K562 (cell line): ENCODE results near the gene PHF11. TPM values are rescaled to one million over a fixed set of nuclear protein-coding genes. Genes with fewer than 3 reads are reported as not detected.
A peak's percentile ranks its signal among the peaks of the same experiment; 100 is the strongest.

Experiments used
- ATAC-seq: fragments of 200-7000 bp; cut with Tn5 transposase; 3 replicates; pipeline ENCODE4 v1.9.1; 2020; ENCODE audit warnings: moderate library complexity
- BruUV-seq: library from RNA; stranded (reverse); fragments of 400-500 nt; replicated peaks from 2 replicates; lab custom pipeline; 2021; lab: Mats Ljungman, UMichigan
- CTCF ChIA-PET: fragments of 300-600 bp; formaldehyde crosslinking; extraction: SDS; loops from one replicate; lab custom pipeline; 2021; ENCODE audit warnings: low intra/inter-chr PET ratio; lab: Yijun Ruan, JAX
- POLR2A ChIA-PET: fragments of 300-600, 350-650 bp; sonication (Branson Sonifier 250); formaldehyde crosslinking; extraction: SDS; loops from one replicate; lab custom pipeline; 2021; ENCODE audit warnings: antibody characterized with exemption, inconsistent platforms; lab: Yijun Ruan, JAX
- DNase-seq, 4 experiments: peaks; one replicate each; pipeline versions ENCODE4 v3.0.0 to v3.0.0-alpha.2; 2011 to 2018; ENCODE audit warnings: low spot score in 3 of 4, mixed read lengths in 3 of 4; ENCODE audit errors: extremely low read depth in 1 of 4
- FAIRE-seq: peaks from 2 replicates; lab custom pipeline; 2011; peaks lifted over from hg19 to GRCh38; lab: Jason Lieb, UNC
- H2AFZ ChIP-seq: 2 replicates; pipeline ENCODE4 v1.6.0; 2011; ENCODE audit warnings: low read depth, low read length, control low read depth, inconsistent platforms
- H3K27ac ChIP-seq: fragments of 200-600 bp; 3 replicates; pipeline ENCODE4 v1.8.0; 2011; ENCODE audit warnings: low read depth, mild to moderate bottlenecking, control low read depth, inconsistent platforms, low read length, moderate library complexity, mixed read lengths; ENCODE audit errors: extremely low read depth
- H3K27me3 ChIP-seq, 2 experiments: fragments of 300-600 bp in 1 of 2; 2 replicates in 1 of 2; 3 replicates in 1 of 2; pipeline versions ENCODE4 v1.6.0 to v1.8.0; 2011; ENCODE audit warnings: inconsistent platforms in 2 of 2, low read length in 2 of 2, mild to moderate bottlenecking in 1 of 2, mixed read lengths in 1 of 2, moderate library complexity in 1 of 2; ENCODE audit not compliant: control insufficient read depth in 2 of 2, insufficient read depth in 2 of 2
- H3K36me3 ChIP-seq: fragments of 300-600 bp; 3 replicates; pipeline ENCODE4 v1.8.0; 2011; ENCODE audit warnings: mild to moderate bottlenecking, low read length, inconsistent platforms; ENCODE audit not compliant: control insufficient read depth, insufficient read depth
- H3K4me1 ChIP-seq, 2 experiments: fragments of 200-600 bp in 1 of 2; replicated peaks in 1 of 2; 2 replicates in 1 of 2; 3 replicates in 1 of 2; pipeline versions ENCODE4 v1.5.1 to v1.8.0; 2011; ENCODE audit warnings: inconsistent platforms in 2 of 2, low read length in 2 of 2, mild to moderate bottlenecking in 1 of 2, mixed read lengths in 1 of 2, moderate library complexity in 1 of 2; ENCODE audit not compliant: control insufficient read depth in 2 of 2, insufficient read depth in 2 of 2
- H3K4me2 ChIP-seq: 2 replicates; pipeline ENCODE4 v1.6.1; 2011; ENCODE audit warnings: low read length, control low read depth, inconsistent platforms, mixed read lengths; ENCODE audit not compliant: insufficient read depth
- H3K4me3 ChIP-seq: fragments of 200-600 bp; sonication (generic), shearing (Covaris generic); 2 replicates; pipeline ENCODE4 v1.5.1; 2016; ENCODE audit warnings: control low read depth, inconsistent platforms
- H3K79me2 ChIP-seq: fragments of 200-600 bp; 3 replicates; pipeline ENCODE4 v1.8.0; 2011; ENCODE audit warnings: low read length, inconsistent platforms; ENCODE audit not compliant: control insufficient read depth, insufficient read depth
- H3K9ac ChIP-seq, 2 experiments: 2 replicates each; pipeline versions ENCODE4 v1.6.0 to v1.6.1; 2011; ENCODE audit warnings: low read depth in 2 of 2, low read length in 2 of 2, control low read depth in 1 of 2, inconsistent platforms in 1 of 2, mild to moderate bottlenecking in 1 of 2, mixed read lengths in 1 of 2; ENCODE audit not compliant: insufficient read depth in 1 of 2
- H3K9me1 ChIP-seq: one replicate; pipeline ENCODE4 v1.6.0; 2011; ENCODE audit warnings: inconsistent platforms, mild to moderate bottlenecking, low read length, moderate library complexity; ENCODE audit not compliant: control insufficient read depth, insufficient read depth
- H3K9me3 ChIP-seq: replicated peaks from 2 replicates; pipeline ENCODE4 v1.5.1; 2011; ENCODE audit warnings: low read depth, low read length, inconsistent platforms; ENCODE audit not compliant: control insufficient read depth, insufficient read depth
- H4K20me1 ChIP-seq: replicated peaks from 2 replicates; pipeline ENCODE4 v1.6.1; 2011; ENCODE audit warnings: low read length, inconsistent platforms, mixed read lengths; ENCODE audit not compliant: control insufficient read depth, insufficient read depth
- ASH1L ChIP-seq: fragments of 450-650 bp; IDR thresholded peaks from 2 replicates; pipeline ENCODE4 v1.6.1; 2018; ENCODE audit warnings: borderline replicate concordance, mild to moderate bottlenecking, low read depth; ENCODE audit not compliant: partially characterized antibody
- NR2C1 ChIP-seq, 2 experiments: fragments of 450-650 bp; IDR thresholded peaks; 2 replicates each; pipeline ENCODE4 v1.6.1; 2017; ENCODE audit warnings: mild to moderate bottlenecking in 2 of 2, antibody characterized with exemption in 1 of 2, inconsistent platforms in 1 of 2, missing compliant biosample characterization in 1 of 2, missing genetic modification characterization in 1 of 2
- NR2C2 ChIP-seq, 2 experiments: fragments of 200-800 bp in 1 of 2; sonication (Bioruptor generic) in 1 of 2; sonication (generic) in 1 of 2; formaldehyde crosslinking in 1 of 2; IDR thresholded peaks; 2 replicates each; pipeline versions ENCODE4 v1.6.1 to v1.8.0; 2016 to 2022; ENCODE audit warnings: mild to moderate bottlenecking in 1 of 2, missing compliant biosample characterization in 1 of 2, missing genetic modification characterization in 1 of 2, missing genetic modification reagents in 1 of 2
- NR2F6 ChIP-seq: fragments of 450-650 bp; formaldehyde crosslinking; IDR thresholded peaks from 2 replicates; pipeline ENCODE4 v1.4.0; 2020; ENCODE audit warnings: mild to moderate bottlenecking
- WGBS: fragments of 100-300 bp; shearing (Covaris generic); methylation state at CpG from one replicate; pipeline ENCODE4 v1.1.6; 2016; ENCODE audit warnings: low coverage, mixed read lengths; ENCODE audit not compliant: insufficient coverage; ENCODE audit errors: missing lambda C conversion rate; 5-methylcytosine and 5-hydroxymethylcytosine counted together
- in situ Hi-C: fragments of 300-500 bp; cut with MboI; formaldehyde crosslinking; loops from 4 replicates; pipeline ENCODE4 v1.15.0; 2018; ENCODE audit warnings: inconsistent platforms, mixed read lengths
- intact Hi-C: fragments of 100-400 bp; cut with micrococcal nuclease; formaldehyde crosslinking; loops from 2 replicates; pipeline ENCODE4 v1.14.2; 2022
- polyA plus RNA-seq, 8 experiments: library from polyadenylated mRNA; depleted of rRNA in 4 of 8; stranded (reverse) in 5 of 8; unstranded in 3 of 8; fragments of >200 nt; fragmentation: Nextera tagmentation in 2 of 8; fragmentation: Illumina TruSeq in 1 of 8; extraction: Ambion mirVana in 2 of 8; extraction: Trizol in 1 of 8; gene quantifications; 2 replicates each; pipeline versions ENCODE4 v1.2.1 to v1.2.3, GENCODE V29; 2011 to 2014; ENCODE audit warnings: inconsistent platforms in 1 of 8, missing spikeins in 1 of 8
- total RNA-seq, 7 experiments: library from RNA; depleted of rRNA in 6 of 7; stranded (reverse); fragments of >200 nt in 6 of 7; fragmentation: Illumina TruSeq in 2 of 7; extraction: Trizol in 2 of 7; gene quantifications; 2 replicates each; pipeline versions ENCODE4 v1.2.1 to v1.2.3, GENCODE V29; 2011 to 2021; ENCODE audit warnings: low replicate concordance in 1 of 7

The PHF11 gene
- total and polyA plus RNA-seq, 9 of the 15 experiments (the other 6 are each of a cell fraction or from before 2014, with no cell fraction given): 1.9 to 7.0 (median 5.3) TPM

DNA sequence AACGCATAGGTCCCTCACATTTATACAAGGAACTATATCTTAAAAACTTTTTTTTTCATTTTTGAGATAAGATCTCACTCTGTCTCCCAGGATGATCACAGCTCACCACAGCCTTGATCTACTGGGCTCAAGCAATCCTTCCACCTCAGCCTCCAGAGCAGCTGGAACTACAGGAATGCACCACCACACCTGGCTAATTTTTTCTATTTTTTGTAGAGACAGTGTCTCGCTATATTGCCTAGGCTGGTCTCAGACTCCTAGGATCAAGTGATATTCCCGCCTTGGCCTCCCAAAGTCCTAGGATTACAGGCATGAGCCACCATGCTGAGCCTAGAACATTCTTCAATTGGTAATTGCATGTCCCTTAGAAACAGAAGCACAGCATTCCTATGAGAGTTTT is 47.9 kb downstream of the PHF11 start:
- POLR2A ChIA-PET: no interaction called here
- TF ChIP-seq NR2F6 (CRISPR knock-in tag): no peak
- no peaks in the 10 kb centered on the region for H3K9me1 ChIP-seq
- in situ Hi-C loops (no loop called here), intact Hi-C loops (no loop called here)
- no peak for DNase-seq
- no peak overlapping the region for H3K4me2 ChIP-seq
- FAIRE-seq: no peak
- no peak overlapping the region for H3K9ac ChIP-seq
- no peaks in the 10 kb centered on the region for H3K9me3 ChIP-seq
- no peak overlapping the region for H3K4me3 ChIP-seq
- no TSS peak for BruUV-seq
- H3K27ac ChIP-seq: no peak overlapping the region
- no peak overlapping the region for H2AFZ ChIP-seq
- CTCF ChIA-PET: no interaction called here
- WGBS: 86% methylated on average over 3 of the region's 3 CpGs
- peaks cover 0 to 2% of the 10 kb centered on the region in 2 experiments; a peak in 2 of 5 replicates for H3K4me1 ChIP-seq
- peaks cover 18% of the 10 kb centered on the region; the same call in 1 of the 3 replicates for H3K36me3 ChIP-seq
- no peaks in the 10 kb centered on the region for H4K20me1 ChIP-seq
- ATAC-seq: no peak
- H3K27me3 ChIP-seq: no peaks in the 10 kb centered on the region
- H3K79me2 ChIP-seq: no peaks in the 10 kb centered on the region

DNA sequence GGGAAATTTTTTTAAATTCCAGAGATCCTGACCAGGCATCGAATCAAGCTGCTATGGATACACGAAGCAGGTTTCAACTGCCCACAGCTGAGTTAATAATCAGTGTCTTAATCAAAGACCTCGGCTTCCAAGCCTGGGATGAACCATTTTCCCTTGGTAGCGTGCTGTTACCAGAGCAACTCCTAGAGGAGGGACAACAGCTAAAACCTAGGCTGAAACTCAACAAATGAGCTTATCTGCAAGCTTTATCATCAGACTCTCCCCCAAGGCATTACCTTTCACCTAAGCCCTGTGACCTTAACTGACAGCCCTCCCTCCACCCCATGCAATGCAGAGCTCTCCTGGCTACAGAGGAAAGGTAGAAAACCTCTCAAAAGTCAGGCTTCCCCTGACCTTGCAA is 49.9 kb downstream of the PHF11 start:
- H3K36me3 ChIP-seq: peaks cover 10% of the 10 kb centered on the region; the same call in 1 of the 3 replicates
- in situ Hi-C loops: no loop called here

More for the DNA sequence above, 49.9 kb downstream of the PHF11 start:
- peak; percentile 71; the same call in 1 of the 2 replicates for TF ChIP-seq NR2C1 (IDR thresholded peaks at IDR 0.05)
- TF ChIP-seq NR2C1 (tag; IDR thresholded peaks at IDR 0.05): peak; percentile 77
- TF ChIP-seq ASH1L: no peak
- no peak for TF ChIP-seq NR2C2 (CRISPR knock-in tag; IDR thresholded peaks at IDR 0.05)
- peak; percentile 22; the same call in 1 of the 2 replicates for TF ChIP-seq NR2C2 (tag; IDR thresholded peaks at IDR 0.05)
- no peaks in the 10 kb centered on the region; a peak in 2 of 5 replicates for H3K4me1 ChIP-seq
- DNase-seq (no peak), FAIRE-seq (no peak), ATAC-seq (no peak)
- H3K27ac ChIP-seq: no peak overlapping the region; the same call in 2 of the 3 replicates
- no peak overlapping the region for H3K4me2 ChIP-seq
- H3K9ac ChIP-seq: no peak overlapping the region
- no peaks in the 10 kb centered on the region for H3K9me1 ChIP-seq
- no TSS peak for BruUV-seq
- no peak overlapping the region for H2AFZ ChIP-seq
- ChIA-PET POLR2A (no interaction called here), CTCF (no interaction called here)
- no peaks in the 10 kb centered on the region for H3K79me2 ChIP-seq
- no peaks in the 10 kb centered on the region for H3K27me3 ChIP-seq
- WGBS: 59% methylated on average over 4 of the region's 4 CpGs
- H4K20me1 ChIP-seq: no peaks in the 10 kb centered on the region
- H3K9me3 ChIP-seq: no peaks in the 10 kb centered on the region
- intact Hi-C loops: no loop called here
- H3K4me3 ChIP-seq: no peak overlapping the region
